ENCODE measurements around the gene SAMD9L. TPM values are rescaled to one million over a fixed set of nuclear protein-coding genes. Genes with fewer than 3 reads are reported as not detected.

SAMD9L gene
- total RNA-seq, 2 experiments from 2014 or later: 4.6 to 10.8 TPM

Other genes with a start within 250 kb of the SAMD9L start
- gene SAMD9, start 30.4 kb downstream of the SAMD9L start, total RNA-seq (2014; rRNA removed; shearing (Covaris generic)): 6.1 and 6.3 TPM in 2 replicates
- 7.6 and 8.7 TPM in 2 replicates for gene SAMD9, start 30.4 kb downstream of the SAMD9L start, total RNA-seq (2022)
- not detected in 2 replicates for gene HEPACAM2, start 78.1 kb upstream of the SAMD9L start, total RNA-seq (2014; rRNA removed; shearing (Covaris generic))
- gene HEPACAM2, start 78.1 kb upstream of the SAMD9L start, total RNA-seq (2022): not detected in 2 replicates
- 14.9 and 17.9 TPM in 2 replicates for gene VPS50, start 84.0 kb upstream of the SAMD9L start, total RNA-seq (2014; rRNA removed; shearing (Covaris generic))
- 19.7 and 20.0 TPM in 2 replicates for gene VPS50, start 84.0 kb upstream of the SAMD9L start, total RNA-seq (2022)